B cell (primary cell): ENCODE measurements around the gene PLA2G2D. TPM values are rescaled to one million over a fixed set of nuclear protein-coding genes. Genes with fewer than 3 reads are reported as not detected.

ENCODE experiments used
- ATAC-seq: fragments of 200-7000 bp; cut with Tn5 transposase; one replicate; pipeline ENCODE4 v1.10.0; 2021; ENCODE audit warnings: low read depth, mild to moderate bottlenecking, moderate number of reproducible peaks, moderate library complexity
- CTCF ChIA-PET: fragments of 350-600 bp; sonication (Branson Sonifier 250); formaldehyde crosslinking; loops from one replicate; lab custom pipeline; 2021; ENCODE audit warnings: antibody characterized with exemption, inconsistent platforms; lab: Charles Lee
- POLR2A ChIA-PET: fragments of 350-600 bp; sonication (Branson Sonifier 250); formaldehyde crosslinking; loops from one replicate; lab custom pipeline; 2021; ENCODE audit warnings: antibody characterized with exemption; lab: Charles Lee
- DNase-seq: peaks from one replicate; pipeline ENCODE4 v3.0.0; 2013
- H2AFZ ChIP-seq: 2 replicates; pipeline ENCODE4 v1.6.1; 2012; ENCODE audit warnings: mild to moderate bottlenecking, low read depth, low read length; ENCODE audit not compliant: insufficient read depth, poor library complexity, severe bottlenecking
- H3K27ac ChIP-seq, 2 donors: 1 replicate in 1 of 2; 2 replicates in 1 of 2; pipeline ENCODE4 v1.5.1; 2012 to 2013; ENCODE audit warnings: low read length in 2 of 2, mild to moderate bottlenecking in 2 of 2, moderate library complexity in 1 of 2
- H3K27me3 ChIP-seq, 4 experiments: fragments of 200-600 bp in 1 of 4; sonication (generic) in 1 of 4; replicated peaks in 1 of 4; 1 replicate in 2 of 4; 2 replicates in 2 of 4; pipeline versions ENCODE4 v1.6.1 to v1.7.0; 2013 to 2016; ENCODE audit warnings: low read length in 3 of 4, mild to moderate bottlenecking in 2 of 4, mixed read lengths in 1 of 4, moderate library complexity in 1 of 4; ENCODE audit not compliant: insufficient read depth in 4 of 4, control insufficient read depth in 3 of 4; ENCODE audit errors: control extremely low read depth in 1 of 4
- H3K36me3 ChIP-seq, 2 experiments: replicated peaks in 1 of 2; 1 replicate in 1 of 2; 2 replicates in 1 of 2; pipeline versions ENCODE4 v1.6.1 to v1.7.1; 2013; ENCODE audit warnings: low read length in 1 of 2; ENCODE audit not compliant: insufficient read depth in 2 of 2, control insufficient read depth in 1 of 2; ENCODE audit errors: control extremely low read depth in 1 of 2, extremely low read depth in 1 of 2
- H3K4me1 ChIP-seq, 2 donors: fragments of 200-600 bp in 1 of 2; sonication (generic) in 1 of 2; 1 replicate in 1 of 2; 2 replicates in 1 of 2; pipeline versions ENCODE4 v1.5.1 to v1.6.1; 2013 to 2017; ENCODE audit warnings: low read length in 2 of 2; ENCODE audit not compliant: control insufficient read depth in 2 of 2, insufficient read depth in 2 of 2
- H3K4me2 ChIP-seq: replicated peaks from 2 replicates; pipeline ENCODE3; 2012; ENCODE audit warnings: mild to moderate bottlenecking, low read depth, low read length; ENCODE audit not compliant: poor library complexity, severe bottlenecking
- H3K4me3 ChIP-seq, 5 experiments: fragments of 200-600 bp in 1 of 5; sonication (generic) in 1 of 5; 1 replicate in 3 of 5; 2 replicates in 2 of 5; pipeline versions ENCODE4 v1.5.1 to v1.7.0; 2011 to 2016; ENCODE audit warnings: low read length in 4 of 5, mild to moderate bottlenecking in 4 of 5, low read depth in 2 of 5, control low read depth in 1 of 5, moderate library complexity in 1 of 5; ENCODE audit not compliant: insufficient read depth in 1 of 5; ENCODE audit errors: control extremely low read depth in 1 of 5, extremely low read depth in 1 of 5
- H3K79me2 ChIP-seq: fragments of 200-600 bp; sonication (generic); one replicate; pipeline ENCODE4 v1.6.0; 2016; ENCODE audit warnings: low read length; ENCODE audit not compliant: control insufficient read depth, insufficient read depth
- H3K9ac ChIP-seq: fragments of 200-600 bp; sonication (generic); 2 replicates; pipeline ENCODE4 v1.6.1; 2017; ENCODE audit warnings: mild to moderate bottlenecking, low read length, moderate library complexity
- H3K9me3 ChIP-seq, 3 donors: one replicate each; pipeline versions ENCODE4 v1.6.1 to v1.7.1; 2013; ENCODE audit warnings: low read length in 2 of 3; ENCODE audit not compliant: control insufficient read depth in 2 of 3, insufficient read depth in 1 of 3; ENCODE audit errors: control extremely low read depth in 1 of 3
- H4K20me1 ChIP-seq: 2 replicates; pipeline ENCODE4 v1.6.0; 2012; ENCODE audit warnings: mild to moderate bottlenecking, low read length; ENCODE audit not compliant: insufficient read depth, control insufficient read depth, poor library complexity, severe bottlenecking
- H3K27ac Mint-ChIP-seq: one replicate; pipeline ENCODE4 v1.8.0; 2021; ENCODE audit warnings: mixed read lengths
- H3K27me3 Mint-ChIP-seq: one replicate; pipeline ENCODE4 v1.8.0; 2021; ENCODE audit warnings: mixed read lengths
- H3K4me1 Mint-ChIP-seq: one replicate; pipeline ENCODE4 v1.8.0; 2021; ENCODE audit warnings: mixed read lengths
- H3K4me3 Mint-ChIP-seq: one replicate; pipeline ENCODE4 v1.8.0; 2021; ENCODE audit warnings: mixed read lengths
- H3K9me3 Mint-ChIP-seq: one replicate; pipeline ENCODE4 v1.8.0; 2022; ENCODE audit warnings: mixed read lengths; ENCODE audit not compliant: insufficient read depth
- EZH2 ChIP-seq: IDR thresholded peaks from 2 replicates; pipeline ENCODE4 v1.6.1; 2012; ENCODE audit warnings: borderline replicate concordance, low read depth, mild to moderate bottlenecking, moderate library complexity, low read length; ENCODE audit not compliant: insufficient read depth, poor library complexity, severe bottlenecking
- WGBS: methylation state at CpG from one replicate; pipeline ENCODE4 v1.1.5; 2013; ENCODE audit warnings: missing lambda C conversion rate; ENCODE audit not compliant: insufficient coverage; 5-methylcytosine and 5-hydroxymethylcytosine counted together
- intact Hi-C: fragments of 100-400 bp; cut with micrococcal nuclease; formaldehyde crosslinking; loops from one replicate; pipeline ENCODE4 v1.10.0; 2022
- polyA plus RNA-seq: library from polyadenylated mRNA; depleted of rRNA; stranded (reverse); fragments of >200 nt; gene quantifications from 2 replicates; pipeline ENCODE4 v1.2.3, GENCODE V29; 2012
- total RNA-seq, 2 donors: library from RNA; stranded (reverse); fragments of 120-200 nt in 1 of 2; gene quantifications; 1 replicate in 1 of 2; 2 replicates in 1 of 2; pipeline versions ENCODE4 v1.2.3 to v1.2.4, GENCODE V29; 2013 to 2022
- TF ChIP-seq, protein P1 (sequence below): fragments of 200-600 bp; IDR thresholded peaks from one replicate; pipeline ENCODE4 v1.8.0; 2022; ENCODE audit warnings: antibody characterized with exemption, mild to moderate bottlenecking

The PLA2G2D gene
- total and polyA plus RNA-seq, 2 donors (not counting 1 experiment from before 2014, with no cell fraction given): 2.3 to 2.8 TPM

DNA sequence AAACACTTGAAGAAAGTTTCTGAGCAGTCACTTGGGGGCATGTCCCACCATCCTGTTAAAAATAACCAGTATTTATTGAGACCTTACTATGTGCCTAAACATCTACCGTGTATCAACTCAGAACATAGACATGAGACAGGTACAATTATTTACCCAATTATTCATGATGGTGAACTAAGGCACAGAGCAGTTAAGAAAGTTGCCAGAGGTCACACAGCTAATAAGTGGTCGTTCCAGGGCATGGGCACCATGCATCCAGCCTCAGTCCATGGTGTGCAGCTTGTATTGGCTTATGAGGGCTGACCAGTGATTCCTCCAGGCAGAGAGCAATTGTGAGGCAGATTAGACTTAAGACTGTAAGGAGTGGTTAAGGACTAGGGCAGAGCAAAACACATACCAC is 44.0 kb downstream of the PLA2G2D start:
- H3K4me2 ChIP-seq: no peak overlapping the region
- no peak overlapping the region for H2AFZ ChIP-seq
- Mint-ChIP-seq H3K4me3 (no peak overlapping the region), H3K27ac (no peak overlapping the region), H3K27me3 (no peaks in the 10 kb centered on the region), H3K9me3 (no peaks in the 10 kb centered on the region), H3K4me1 (peaks cover 80% of the 10 kb centered on the region)
- ATAC-seq: no peak
- H3K4me1 ChIP-seq: peaks cover 77 to 83% of the 10 kb centered on the region in 2 donors
- DNase-seq: no peak
- H4K20me1 ChIP-seq: no peaks in the 10 kb centered on the region
- no peaks in the 10 kb centered on the region for H3K36me3 ChIP-seq
- H3K4me3 ChIP-seq: no peak overlapping the region
- intact Hi-C loops: no loop called here
- WGBS: 83% methylated on average over 2 of the region's 2 CpGs
- H3K27ac ChIP-seq: no peak overlapping the region
- H3K9ac ChIP-seq: no peak overlapping the region
- ChIA-PET POLR2A (interaction anchor here (0.6 to 0.7 kb wide), 3 partner anchors 16 to 77 kb away, joined by 4 to 6 read pairs (median 6); no protein-coding TSS in a partner anchor), CTCF (interaction anchor here (0.7 to 1.4 kb wide), 2 partner anchors 19 to 22 kb away, joined by 3 read pairs; no protein-coding TSS in a partner anchor)
- H3K79me2 ChIP-seq: no peaks in the 10 kb centered on the region
- H3K27me3 ChIP-seq: no peaks in the 10 kb centered on the region
- TF ChIP-seq, protein P1, sequence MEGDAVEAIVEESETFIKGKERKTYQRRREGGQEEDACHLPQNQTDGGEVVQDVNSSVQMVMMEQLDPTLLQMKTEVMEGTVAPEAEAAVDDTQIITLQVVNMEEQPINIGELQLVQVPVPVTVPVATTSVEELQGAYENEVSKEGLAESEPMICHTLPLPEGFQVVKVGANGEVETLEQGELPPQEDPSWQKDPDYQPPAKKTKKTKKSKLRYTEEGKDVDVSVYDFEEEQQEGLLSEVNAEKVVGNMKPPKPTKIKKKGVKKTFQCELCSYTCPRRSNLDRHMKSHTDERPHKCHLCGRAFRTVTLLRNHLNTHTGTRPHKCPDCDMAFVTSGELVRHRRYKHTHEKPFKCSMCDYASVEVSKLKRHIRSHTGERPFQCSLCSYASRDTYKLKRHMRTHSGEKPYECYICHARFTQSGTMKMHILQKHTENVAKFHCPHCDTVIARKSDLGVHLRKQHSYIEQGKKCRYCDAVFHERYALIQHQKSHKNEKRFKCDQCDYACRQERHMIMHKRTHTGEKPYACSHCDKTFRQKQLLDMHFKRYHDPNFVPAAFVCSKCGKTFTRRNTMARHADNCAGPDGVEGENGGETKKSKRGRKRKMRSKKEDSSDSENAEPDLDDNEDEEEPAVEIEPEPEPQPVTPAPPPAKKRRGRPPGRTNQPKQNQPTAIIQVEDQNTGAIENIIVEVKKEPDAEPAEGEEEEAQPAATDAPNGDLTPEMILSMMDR: no peak
- no peak for TF ChIP-seq EZH2
- peaks cover 0 to 4% (median 0%) of the 10 kb centered on the region in 3 donors for H3K9me3 ChIP-seq

DNA sequence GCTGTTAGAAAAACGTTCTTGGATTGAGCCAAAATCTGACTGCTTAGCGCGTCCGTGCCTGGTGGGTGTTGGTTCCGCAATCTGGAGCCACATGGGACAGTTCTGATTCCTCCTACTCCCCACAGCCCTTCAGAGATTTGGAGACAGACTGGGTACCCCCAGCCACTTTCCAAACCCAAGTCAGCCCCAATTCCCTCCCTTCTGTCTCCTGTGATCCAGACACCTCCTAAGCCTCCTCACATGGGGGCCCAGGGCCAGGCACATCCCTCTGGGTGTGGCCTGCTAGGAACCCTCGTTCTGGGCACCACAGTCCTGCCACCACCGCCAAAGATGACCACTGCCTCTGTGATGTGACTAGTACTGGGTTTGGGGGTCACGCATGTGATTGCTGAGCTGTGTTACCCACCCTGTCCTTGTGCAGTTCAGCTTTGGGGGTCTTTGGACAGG is 44.6 kb downstream of the PLA2G2D start:
- Histone ChIP-seq H3K9ac (no peak overlapping the region), H3K27me3 (no peaks in the 10 kb centered on the region), H3K79me2 (no peaks in the 10 kb centered on the region), H3K27ac (no peak overlapping the region), H3K4me3 (no peak overlapping the region), H3K36me3 (no peaks in the 10 kb centered on the region), H3K9me3 (peaks cover 0 to 4% (median 0%) of the 10 kb centered on the region in 3 donors), H3K4me2 (no peak overlapping the region), H3K4me1 (peaks cover 71 to 77% of the 10 kb centered on the region in 2 donors), H4K20me1 (no peaks in the 10 kb centered on the region), H2AFZ (no peak overlapping the region)
- ChIA-PET CTCF (interaction anchor here (1.0 to 1.4 kb wide), 2 partner anchors 16 to 19 kb away, joined by 3 read pairs; no protein-coding TSS in a partner anchor), POLR2A (interaction anchor here (0.6 kb wide), 1 partner anchor 16 kb away, joined by 6 read pairs; no protein-coding TSS in a partner anchor)
- no peak for ATAC-seq
- H3K9me3 Mint-ChIP-seq: no peaks in the 10 kb centered on the region
- WGBS: 100% methylated on average over 3 of the region's 8 CpGs
- no peak overlapping the region for H3K27ac Mint-ChIP-seq
- no peaks in the 10 kb centered on the region for H3K27me3 Mint-ChIP-seq
- intact Hi-C loops: no loop called here
- H3K4me1 Mint-ChIP-seq: peaks cover 74% of the 10 kb centered on the region
- TF ChIP-seq, protein P1: no peak
- TF ChIP-seq EZH2: no peak
- no peak for DNase-seq
- no peak overlapping the region for H3K4me3 Mint-ChIP-seq
